Brain microvascular endothelial cell (primary cell): ENCODE results near the gene ZDHHC3.

Experiments
- DNase-seq: peaks from one replicate; pipeline ENCODE4 v3.0.0-alpha.2; 2020
- H3K27ac ChIP-seq: fragments of 250-450 bp; sonication (Bioruptor Pico); 2 replicates; pipeline ENCODE4 v1.5.1; 2020; ENCODE audit warnings: mild to moderate bottlenecking, moderate library complexity
- H3K27me3 ChIP-seq: fragments of 250-450 bp; sonication (Bioruptor Pico); replicated peaks from 2 replicates; pipeline ENCODE4 v1.5.1; 2020; ENCODE audit warnings: mild to moderate bottlenecking
- H3K36me3 ChIP-seq: fragments of 250-450 bp; sonication (Bioruptor Pico); replicated peaks from 2 replicates; pipeline ENCODE4 v1.5.1; 2020; ENCODE audit warnings: mild to moderate bottlenecking
- H3K4me3 ChIP-seq: 2 replicates; pipeline ENCODE4 v1.5.1; 2011; ENCODE audit warnings: low read depth, mild to moderate bottlenecking, control low read depth, low read length, moderate library complexity
- in situ Hi-C: cut with HindIII; loops from 2 replicates; pipeline ENCODE4 v1.10.0; 2017; ENCODE audit warnings: low sequenced_read_pairs, low pct_ligation_motif_present
- TF ChIP-seq, protein P1 (sequence below): IDR thresholded peaks from 2 replicates; pipeline ENCODE4 v1.5.1; 2011; ENCODE audit warnings: low read depth, mild to moderate bottlenecking, moderate library complexity, low read length, control low read depth, inconsistent platforms; ENCODE audit errors: missing control alignments

ZDHHC3 gene

DNA sequence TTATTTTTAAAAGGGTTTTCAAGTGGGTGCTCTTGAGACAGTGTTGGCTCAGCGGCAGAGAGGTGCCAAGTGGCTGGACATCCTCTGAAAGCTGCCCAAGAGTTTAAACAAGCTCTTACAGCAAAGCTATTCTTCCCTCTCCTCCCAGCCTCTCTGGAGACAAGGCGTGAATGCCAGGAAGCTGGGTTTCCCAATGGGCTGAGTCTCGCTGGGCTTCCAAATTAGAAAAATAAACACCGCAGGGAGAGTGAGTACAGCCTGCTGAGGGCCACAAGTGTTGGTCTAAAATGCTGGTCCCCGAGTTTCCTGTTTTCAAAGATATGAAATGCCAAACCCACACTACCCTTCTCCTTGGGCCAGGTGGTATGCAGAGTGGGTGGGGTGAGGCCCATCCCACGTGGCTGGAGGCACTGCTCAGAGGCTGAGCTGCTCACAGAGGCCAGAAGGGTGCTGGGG, 36.4 kb downstream of the ZDHHC3 start:
- H3K27ac ChIP-seq: no peak overlapping the region
- in situ Hi-C loops: no loop called here
- TF ChIP-seq, protein P1, sequence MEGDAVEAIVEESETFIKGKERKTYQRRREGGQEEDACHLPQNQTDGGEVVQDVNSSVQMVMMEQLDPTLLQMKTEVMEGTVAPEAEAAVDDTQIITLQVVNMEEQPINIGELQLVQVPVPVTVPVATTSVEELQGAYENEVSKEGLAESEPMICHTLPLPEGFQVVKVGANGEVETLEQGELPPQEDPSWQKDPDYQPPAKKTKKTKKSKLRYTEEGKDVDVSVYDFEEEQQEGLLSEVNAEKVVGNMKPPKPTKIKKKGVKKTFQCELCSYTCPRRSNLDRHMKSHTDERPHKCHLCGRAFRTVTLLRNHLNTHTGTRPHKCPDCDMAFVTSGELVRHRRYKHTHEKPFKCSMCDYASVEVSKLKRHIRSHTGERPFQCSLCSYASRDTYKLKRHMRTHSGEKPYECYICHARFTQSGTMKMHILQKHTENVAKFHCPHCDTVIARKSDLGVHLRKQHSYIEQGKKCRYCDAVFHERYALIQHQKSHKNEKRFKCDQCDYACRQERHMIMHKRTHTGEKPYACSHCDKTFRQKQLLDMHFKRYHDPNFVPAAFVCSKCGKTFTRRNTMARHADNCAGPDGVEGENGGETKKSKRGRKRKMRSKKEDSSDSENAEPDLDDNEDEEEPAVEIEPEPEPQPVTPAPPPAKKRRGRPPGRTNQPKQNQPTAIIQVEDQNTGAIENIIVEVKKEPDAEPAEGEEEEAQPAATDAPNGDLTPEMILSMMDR: no peak
- H3K36me3 ChIP-seq: no peaks in the 10 kb centered on the region
- H3K4me3 ChIP-seq: no peak overlapping the region
- no peaks in the 10 kb centered on the region for H3K27me3 ChIP-seq
- no peak for DNase-seq

DNA sequence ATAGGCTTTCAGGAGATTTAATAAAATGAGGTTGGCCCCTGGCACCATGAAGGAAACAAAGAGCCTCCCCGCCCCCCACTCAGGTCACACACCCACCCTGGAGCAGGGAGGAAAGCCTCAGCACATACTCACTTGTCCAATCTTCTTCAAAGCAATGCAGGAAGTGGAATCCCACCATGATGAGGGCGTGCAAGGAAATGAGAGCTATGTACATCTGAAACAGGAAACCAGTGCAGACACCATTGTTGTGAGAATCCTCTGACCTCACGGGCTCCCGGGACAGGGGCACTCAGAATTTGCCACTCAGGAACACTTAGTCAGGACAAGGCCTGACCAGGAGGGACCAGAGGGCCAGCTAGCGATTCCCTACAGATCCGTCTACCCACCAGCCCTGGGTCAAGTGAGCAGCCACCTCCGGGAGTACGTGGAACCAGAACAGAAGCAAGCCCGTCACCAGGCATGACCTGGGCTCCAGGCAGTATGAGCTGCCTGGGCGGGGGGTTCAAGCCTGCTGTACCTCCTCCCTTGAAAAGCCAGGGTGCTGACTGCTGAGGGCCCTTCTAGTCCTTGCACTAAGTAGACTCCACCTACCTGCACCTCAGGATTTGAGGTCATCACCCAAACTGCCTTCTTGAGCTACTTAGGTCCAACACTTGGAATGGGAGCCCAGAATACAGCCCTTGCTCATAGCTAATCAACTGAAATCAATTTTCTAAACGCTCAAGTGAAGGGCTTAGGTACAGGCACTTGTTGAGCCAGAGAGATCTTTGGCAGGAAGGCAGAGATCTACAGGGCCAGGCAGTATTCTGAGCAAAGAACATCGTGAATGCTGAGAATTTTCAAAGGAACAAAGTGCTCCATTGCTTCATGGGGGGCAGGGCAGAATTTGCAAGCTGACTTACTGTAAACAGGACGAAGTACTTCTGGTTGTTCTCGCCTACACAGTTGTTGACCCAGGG, 42.7 kb downstream of the ZDHHC3 start:
- TF ChIP-seq, protein P1: no peak
- H3K27me3 ChIP-seq: no peaks in the 10 kb centered on the region
- H3K27ac ChIP-seq: no peak overlapping the region
- in situ Hi-C loops: no loop called here
- H3K36me3 ChIP-seq: peaks cover 13% of the 10 kb centered on the region
- no peak for DNase-seq
- no peak overlapping the region for H3K4me3 ChIP-seq

DNA sequence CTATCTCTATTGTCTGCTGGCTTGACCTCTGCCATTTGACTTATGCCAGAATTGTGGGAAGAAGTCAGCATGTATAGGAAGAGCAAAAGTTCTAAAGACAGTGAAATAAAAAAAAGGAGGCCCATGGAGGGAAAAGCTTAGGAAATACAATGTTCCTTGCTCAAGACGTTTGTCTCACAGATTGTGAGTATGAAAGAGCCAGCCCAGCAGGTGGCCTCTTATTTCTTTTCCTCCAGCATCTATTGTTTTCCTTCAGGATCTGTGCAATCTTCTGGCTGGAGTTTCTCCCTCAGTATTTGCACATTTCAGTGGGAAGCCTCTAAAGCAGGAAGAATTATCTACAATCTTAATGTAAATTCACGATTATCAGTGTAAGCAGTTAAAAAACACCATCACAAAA, 43.7 kb downstream of the ZDHHC3 start:
- peaks cover 13% of the 10 kb centered on the region for H3K36me3 ChIP-seq

DNA sequence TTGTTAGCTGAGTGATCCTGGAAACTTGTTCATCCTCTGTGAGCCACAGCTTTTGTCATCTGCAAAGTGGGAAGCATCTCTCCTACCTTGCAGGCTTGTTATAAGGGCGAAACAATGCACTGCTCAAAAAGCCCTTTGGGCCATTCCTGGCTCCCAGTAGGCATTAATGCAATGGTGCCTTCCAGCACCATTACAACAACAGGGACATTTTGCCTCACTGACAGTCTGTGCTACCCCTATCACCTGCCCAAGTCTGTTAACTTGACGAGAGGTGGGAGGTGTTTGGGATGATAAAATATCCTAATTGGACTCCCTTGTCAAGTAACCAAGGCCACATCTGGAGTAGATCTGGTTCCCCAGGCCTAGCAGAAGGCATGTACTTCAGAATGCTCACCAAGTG, 44.2 kb downstream of the ZDHHC3 start:
- TF ChIP-seq, protein P1: no peak
- peaks cover 13% of the 10 kb centered on the region for H3K36me3 ChIP-seq
- DNase-seq: no peak

More for the DNA sequence above, 43.7 kb downstream of the ZDHHC3 start:
- Histone ChIP-seq H3K27ac (no peak overlapping the region), H3K27me3 (no peaks in the 10 kb centered on the region), H3K4me3 (no peak overlapping the region)
- no peak for DNase-seq
- TF ChIP-seq, protein P1: no peak
- in situ Hi-C loops: no loop called here

DNA sequence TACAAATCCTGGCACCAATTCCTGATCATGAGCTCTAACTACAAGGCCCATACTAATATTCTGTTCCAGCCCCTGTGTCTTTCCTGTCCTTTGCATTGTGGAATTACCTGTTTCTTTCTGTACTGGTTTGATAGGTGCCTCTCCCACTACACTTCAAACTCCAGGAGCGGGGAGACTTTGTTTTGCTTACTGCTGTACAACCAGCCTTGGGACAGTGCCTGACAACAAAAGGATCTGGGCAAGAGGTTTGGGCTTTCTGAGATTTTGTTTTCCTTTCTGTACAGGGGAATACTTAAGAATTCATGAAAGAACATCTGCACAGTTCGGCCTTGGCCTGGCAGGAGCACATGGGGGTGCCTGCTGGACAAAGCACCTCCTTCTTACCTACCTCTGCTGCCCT, 45.1 kb downstream of the ZDHHC3 start:
- in situ Hi-C loops: no loop called here
- Histone ChIP-seq H3K36me3 (peaks cover 13% of the 10 kb centered on the region), H3K27me3 (no peaks in the 10 kb centered on the region), H3K4me3 (no peak overlapping the region), H3K27ac (no peak overlapping the region)
- TF ChIP-seq, protein P1: no peak
- DNase-seq: no peak

More for the DNA sequence above, 44.2 kb downstream of the ZDHHC3 start:
- no peak overlapping the region for H3K27ac ChIP-seq
- H3K27me3 ChIP-seq: no peaks in the 10 kb centered on the region
- in situ Hi-C loops: no loop called here
- no peak overlapping the region for H3K4me3 ChIP-seq
